GM23338 (cell line): ENCODE results near the gene ADGRF1. TPM values are rescaled to one million over a fixed set of nuclear protein-coding genes. Genes with fewer than 3 reads are reported as not detected.

Experiments
- ATAC-seq: fragments of 200-7000 bp; cut with Tn5 transposase; 3 replicates; pipeline ENCODE4 v1.9.1; 2020
- DNase-seq: peaks from one replicate; pipeline ENCODE4 v3.0.0-alpha.2; 2015; ENCODE audit warnings: low spot score
- H2AFZ ChIP-seq: fragments of 200-600 bp; sonication (generic); 2 replicates; pipeline ENCODE4 v1.8.0; 2016; ENCODE audit warnings: antibody characterized with exemption, mild to moderate bottlenecking, moderate library complexity
- H3F3A ChIP-seq: fragments of 200-600 bp; sonication (generic); replicated peaks from 2 replicates; pipeline ENCODE4 v1.8.0; 2017; ENCODE audit warnings: antibody characterized with exemption, mixed run types, low read depth
- H3K27ac ChIP-seq: fragments of 200-600 bp; sonication (generic); 2 replicates; pipeline ENCODE4 v1.6.1; 2016; ENCODE audit warnings: low read depth
- H3K27me3 ChIP-seq: fragments of 200-600 bp; sonication (generic); 2 replicates; pipeline ENCODE4 v1.8.0; 2016; ENCODE audit warnings: mild to moderate bottlenecking, mixed run types, moderate library complexity; ENCODE audit not compliant: insufficient read depth
- H3K36me3 ChIP-seq: fragments of 200-600 bp; sonication (generic); 2 replicates; pipeline ENCODE4 v1.8.0; 2016; ENCODE audit warnings: mild to moderate bottlenecking; ENCODE audit not compliant: insufficient read depth
- H3K4me1 ChIP-seq: fragments of 200-600 bp; sonication (generic); 2 replicates; pipeline ENCODE4 v1.8.0; 2016; ENCODE audit warnings: mild to moderate bottlenecking, moderate library complexity; ENCODE audit not compliant: insufficient read depth
- H3K4me2 ChIP-seq: fragments of 200-600 bp; sonication (generic); 2 replicates; pipeline ENCODE4 v1.7.1; 2017; ENCODE audit warnings: mixed run types
- H3K4me3 ChIP-seq: fragments of 200-600 bp; sonication (generic); 2 replicates; pipeline ENCODE4 v1.6.1; 2016; ENCODE audit warnings: mixed run types
- H3K79me2 ChIP-seq: fragments of 200-600 bp; sonication (generic); replicated peaks from 2 replicates; pipeline ENCODE4 v1.8.0; 2017; ENCODE audit warnings: mild to moderate bottlenecking; ENCODE audit not compliant: insufficient read depth
- H3K9me2 ChIP-seq: fragments of 200-600 bp; sonication (generic); 2 replicates; pipeline ENCODE4 v1.8.0; 2017; ENCODE audit not compliant: insufficient read depth
- H4K20me1 ChIP-seq: fragments of 200-600 bp; sonication (generic); replicated peaks from 2 replicates; pipeline ENCODE4 v1.8.0; 2017; ENCODE audit warnings: mild to moderate bottlenecking; ENCODE audit not compliant: insufficient read depth
- H3K27ac Mint-ChIP-seq: 2 replicates; pipeline ENCODE4 v1.8.0; 2020; ENCODE audit warnings: inconsistent platforms, mild to moderate bottlenecking, moderate library complexity, mixed read lengths
- H3K27me3 Mint-ChIP-seq: 3 replicates; pipeline ENCODE4 v1.8.0; 2022; ENCODE audit warnings: low read depth, mild to moderate bottlenecking, moderate library complexity, mixed read lengths, inconsistent platforms; ENCODE audit not compliant: insufficient read depth, poor library complexity
- H3K36me3 Mint-ChIP-seq: 3 replicates; pipeline ENCODE4 v1.8.0; 2021; ENCODE audit warnings: low read depth, mild to moderate bottlenecking, inconsistent platforms, moderate library complexity, mixed read lengths
- H3K4me1 Mint-ChIP-seq: 3 replicates; pipeline ENCODE4 v1.8.0; 2020; ENCODE audit warnings: mild to moderate bottlenecking, inconsistent platforms, mixed read lengths
- H3K4me3 Mint-ChIP-seq: 3 replicates; pipeline ENCODE4 v1.8.0; 2021; ENCODE audit warnings: moderate library complexity, mild to moderate bottlenecking, inconsistent platforms, mixed read lengths
- H3K9me3 Mint-ChIP-seq: 3 replicates; pipeline ENCODE4 v1.8.0; 2020; ENCODE audit warnings: moderate library complexity, mild to moderate bottlenecking, inconsistent platforms, mixed read lengths
- CREB1 ChIP-seq: fragments of 250-450 bp; sonication (Bioruptor Pico); IDR thresholded peaks from 2 replicates; pipeline ENCODE4 v1.5.0; 2020; ENCODE audit warnings: low read depth, mild to moderate bottlenecking, moderate library complexity
- EZH2 ChIP-seq: fragments of 200-600 bp; sonication (generic); IDR thresholded peaks from one replicate; pipeline ENCODE4 v1.8.0; 2017; ENCODE audit warnings: antibody characterized with exemption, mild to moderate bottlenecking, low read depth; ENCODE audit not compliant: unreplicated experiment
- EZH2phosphoT487 ChIP-seq: fragments of 200-600 bp; sonication (generic); IDR thresholded peaks from one replicate; pipeline ENCODE4 v1.8.1; 2018; ENCODE audit warnings: antibody characterized with exemption; ENCODE audit not compliant: unreplicated experiment
- JUNB ChIP-seq: IDR thresholded peaks from one replicate; pipeline ENCODE4 v1.6.1; 2016; ENCODE audit warnings: antibody characterized with exemption; ENCODE audit not compliant: unreplicated experiment
- NANOG ChIP-seq: IDR thresholded peaks from 2 replicates; pipeline ENCODE4 v1.6.1; 2016; ENCODE audit warnings: antibody characterized with exemption, borderline replicate concordance
- POLR2AphosphoS5 ChIP-seq: IDR thresholded peaks from 2 replicates; pipeline ENCODE4 v1.6.1; 2016; ENCODE audit warnings: antibody characterized with exemption, low read depth
- STAT1 ChIP-seq: IDR thresholded peaks from one replicate; pipeline ENCODE4 v1.6.1; 2016; ENCODE audit warnings: antibody characterized with exemption; ENCODE audit not compliant: unreplicated experiment
- ZNF114 ChIP-seq: fragments of 250-450 bp; sonication (Bioruptor Pico); IDR thresholded peaks from 2 replicates; pipeline ENCODE4 v1.5.0; 2020; ENCODE audit warnings: mild to moderate bottlenecking, moderate library complexity
- ZNF331 ChIP-seq: fragments of 250-450 bp; sonication (Bioruptor Pico); IDR thresholded peaks from 2 replicates; pipeline ENCODE4 v1.5.0; 2020; ENCODE audit warnings: low read depth, mild to moderate bottlenecking, moderate library complexity
- ZNF462 ChIP-seq: fragments of 250-450 bp; sonication (Bioruptor Pico); IDR thresholded peaks from 2 replicates; pipeline ENCODE4 v1.5.0; 2020; ENCODE audit warnings: mild to moderate bottlenecking, moderate library complexity
- polyA plus RNA-seq: library from polyadenylated mRNA; unstranded; fragments of >200 nt; fragmentation: Nextera tagmentation; extraction: Ambion mirVana; gene quantifications from 2 replicates; pipeline ENCODE4 v1.2.1, GENCODE V29; 2016
- total RNA-seq: library from RNA; depleted of rRNA; stranded (reverse); fragments of >200 nt; shearing (Covaris generic); gene quantifications from 2 replicates; pipeline ENCODE4 v1.2.3, GENCODE V29; 2014
- TF ChIP-seq, protein P1 (sequence below), 2 experiments: fragments of 200-600 bp in 1 of 2; sonication (generic) in 1 of 2; conservative IDR thresholded peaks; 2 replicates each; pipeline versions ENCODE4 v1.5.1 to v1.6.1; 2016 to 2017; ENCODE audit warnings: antibody characterized with exemption in 2 of 2, low read depth in 2 of 2, mild to moderate bottlenecking in 2 of 2, moderate library complexity in 1 of 2
- TF ChIP-seq, protein P2 (sequence below): IDR thresholded peaks from 2 replicates; pipeline ENCODE4 v1.6.1; 2016; ENCODE audit warnings: antibody characterized with exemption
- TF ChIP-seq, protein P3 (sequence below): IDR thresholded peaks from one replicate; pipeline ENCODE4 v1.6.1; 2018; ENCODE audit warnings: antibody characterized with exemption; ENCODE audit not compliant: unreplicated experiment

Gene ADGRF1
- total and polyA plus RNA-seq, 2 experiments from 2014 or later = not detected

DNA sequence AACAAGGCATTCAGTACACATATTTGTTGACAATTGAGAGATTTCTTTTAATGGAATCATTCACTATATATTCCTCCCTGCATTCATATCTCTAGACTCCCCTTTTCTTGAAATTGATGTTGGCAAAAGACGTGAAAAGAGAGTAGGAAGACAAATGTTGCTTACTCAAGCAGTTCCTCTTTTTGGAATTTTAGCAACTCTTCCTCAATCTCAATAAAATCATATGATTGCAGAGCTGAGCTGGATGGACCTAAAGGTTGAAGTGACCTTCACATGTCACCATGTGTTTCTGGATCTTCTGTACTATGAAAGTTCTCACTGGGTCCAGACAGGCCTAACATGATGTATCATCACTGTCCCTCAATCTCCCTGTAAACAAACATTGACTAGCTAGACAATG, 18.6 kb downstream of the ADGRF1 start:
- no peaks in the 10 kb centered on the region for H3K4me1 Mint-ChIP-seq
- H3K4me1 ChIP-seq = no peaks in the 10 kb centered on the region
- no peak overlapping the region for H3K4me2 ChIP-seq
- H4K20me1 ChIP-seq = no peaks in the 10 kb centered on the region
- H3K36me3 ChIP-seq = no peaks in the 10 kb centered on the region
- no peaks in the 10 kb centered on the region for H3K27me3 Mint-ChIP-seq
- H3K27ac Mint-ChIP-seq = no peak overlapping the region
- H3K27me3 ChIP-seq = no peaks in the 10 kb centered on the region
- no peaks in the 10 kb centered on the region for H3K79me2 ChIP-seq
- H2AFZ ChIP-seq = no peak overlapping the region
- H3K9me2 ChIP-seq = no peaks in the 10 kb centered on the region
- no peaks in the 10 kb centered on the region for H3K9me3 Mint-ChIP-seq
- H3K27ac ChIP-seq = no peak overlapping the region
- no peaks in the 10 kb centered on the region for H3K36me3 Mint-ChIP-seq
- no peak overlapping the region for H3K4me3 Mint-ChIP-seq
- H3F3A ChIP-seq = no peaks in the 10 kb centered on the region
- ATAC-seq (no peak), DNase-seq (no peak)
- H3K4me3 ChIP-seq = no peak overlapping the region
- TF ChIP-seq ZNF114 (no peak), CREB1 (no peak), JUNB (no peak), STAT1 (no peak), POLR2AphosphoS5 (no peak), NANOG (no peak), ZNF331 (CRISPR knock-in tag) (no peak), ZNF462 (CRISPR knock-in tag) (no peak), EZH2phosphoT487 (no peak), EZH2 (no peak)
- TF ChIP-seq, protein P1, sequence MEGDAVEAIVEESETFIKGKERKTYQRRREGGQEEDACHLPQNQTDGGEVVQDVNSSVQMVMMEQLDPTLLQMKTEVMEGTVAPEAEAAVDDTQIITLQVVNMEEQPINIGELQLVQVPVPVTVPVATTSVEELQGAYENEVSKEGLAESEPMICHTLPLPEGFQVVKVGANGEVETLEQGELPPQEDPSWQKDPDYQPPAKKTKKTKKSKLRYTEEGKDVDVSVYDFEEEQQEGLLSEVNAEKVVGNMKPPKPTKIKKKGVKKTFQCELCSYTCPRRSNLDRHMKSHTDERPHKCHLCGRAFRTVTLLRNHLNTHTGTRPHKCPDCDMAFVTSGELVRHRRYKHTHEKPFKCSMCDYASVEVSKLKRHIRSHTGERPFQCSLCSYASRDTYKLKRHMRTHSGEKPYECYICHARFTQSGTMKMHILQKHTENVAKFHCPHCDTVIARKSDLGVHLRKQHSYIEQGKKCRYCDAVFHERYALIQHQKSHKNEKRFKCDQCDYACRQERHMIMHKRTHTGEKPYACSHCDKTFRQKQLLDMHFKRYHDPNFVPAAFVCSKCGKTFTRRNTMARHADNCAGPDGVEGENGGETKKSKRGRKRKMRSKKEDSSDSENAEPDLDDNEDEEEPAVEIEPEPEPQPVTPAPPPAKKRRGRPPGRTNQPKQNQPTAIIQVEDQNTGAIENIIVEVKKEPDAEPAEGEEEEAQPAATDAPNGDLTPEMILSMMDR (conservative IDR thresholded peaks at IDR 0.05; ENCODE audit: low read depth in 2 of 2) = no peak
- TF ChIP-seq, protein P2, sequence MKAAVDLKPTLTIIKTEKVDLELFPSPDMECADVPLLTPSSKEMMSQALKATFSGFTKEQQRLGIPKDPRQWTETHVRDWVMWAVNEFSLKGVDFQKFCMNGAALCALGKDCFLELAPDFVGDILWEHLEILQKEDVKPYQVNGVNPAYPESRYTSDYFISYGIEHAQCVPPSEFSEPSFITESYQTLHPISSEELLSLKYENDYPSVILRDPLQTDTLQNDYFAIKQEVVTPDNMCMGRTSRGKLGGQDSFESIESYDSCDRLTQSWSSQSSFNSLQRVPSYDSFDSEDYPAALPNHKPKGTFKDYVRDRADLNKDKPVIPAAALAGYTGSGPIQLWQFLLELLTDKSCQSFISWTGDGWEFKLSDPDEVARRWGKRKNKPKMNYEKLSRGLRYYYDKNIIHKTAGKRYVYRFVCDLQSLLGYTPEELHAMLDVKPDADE = no peak
- TF ChIP-seq, protein P3, sequence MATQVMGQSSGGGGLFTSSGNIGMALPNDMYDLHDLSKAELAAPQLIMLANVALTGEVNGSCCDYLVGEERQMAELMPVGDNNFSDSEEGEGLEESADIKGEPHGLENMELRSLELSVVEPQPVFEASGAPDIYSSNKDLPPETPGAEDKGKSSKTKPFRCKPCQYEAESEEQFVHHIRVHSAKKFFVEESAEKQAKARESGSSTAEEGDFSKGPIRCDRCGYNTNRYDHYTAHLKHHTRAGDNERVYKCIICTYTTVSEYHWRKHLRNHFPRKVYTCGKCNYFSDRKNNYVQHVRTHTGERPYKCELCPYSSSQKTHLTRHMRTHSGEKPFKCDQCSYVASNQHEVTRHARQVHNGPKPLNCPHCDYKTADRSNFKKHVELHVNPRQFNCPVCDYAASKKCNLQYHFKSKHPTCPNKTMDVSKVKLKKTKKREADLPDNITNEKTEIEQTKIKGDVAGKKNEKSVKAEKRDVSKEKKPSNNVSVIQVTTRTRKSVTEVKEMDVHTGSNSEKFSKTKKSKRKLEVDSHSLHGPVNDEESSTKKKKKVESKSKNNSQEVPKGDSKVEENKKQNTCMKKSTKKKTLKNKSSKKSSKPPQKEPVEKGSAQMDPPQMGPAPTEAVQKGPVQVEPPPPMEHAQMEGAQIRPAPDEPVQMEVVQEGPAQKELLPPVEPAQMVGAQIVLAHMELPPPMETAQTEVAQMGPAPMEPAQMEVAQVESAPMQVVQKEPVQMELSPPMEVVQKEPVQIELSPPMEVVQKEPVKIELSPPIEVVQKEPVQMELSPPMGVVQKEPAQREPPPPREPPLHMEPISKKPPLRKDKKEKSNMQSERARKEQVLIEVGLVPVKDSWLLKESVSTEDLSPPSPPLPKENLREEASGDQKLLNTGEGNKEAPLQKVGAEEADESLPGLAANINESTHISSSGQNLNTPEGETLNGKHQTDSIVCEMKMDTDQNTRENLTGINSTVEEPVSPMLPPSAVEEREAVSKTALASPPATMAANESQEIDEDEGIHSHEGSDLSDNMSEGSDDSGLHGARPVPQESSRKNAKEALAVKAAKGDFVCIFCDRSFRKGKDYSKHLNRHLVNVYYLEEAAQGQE = no peak
